H1 (cell line): Measurements from ENCODE around the gene NUDT4B. TPM values are rescaled to one million over a fixed set of nuclear protein-coding genes. Genes with fewer than 3 reads are reported as not detected.
"Not testable (repeated sequence)": the region's sequence is repeated elsewhere in the genome, so short reads cannot be mapped to it uniquely, and the experiment has no call there.

ENCODE experiments used
- CTCF ChIA-PET: fragments of 300-600 bp; sonication (Branson Sonifier 250); formaldehyde crosslinking; loops from one replicate; lab custom pipeline; 2021; ENCODE audit not compliant: partially characterized antibody; lab: Charles Lee
- POLR2A ChIA-PET: fragments of 300-600 bp; sonication (Branson Sonifier 250); formaldehyde crosslinking; loops from one replicate; lab custom pipeline; 2021; ENCODE audit warnings: inconsistent platforms; ENCODE audit not compliant: partially characterized antibody; lab: Charles Lee
- DNase-seq, 2 experiments: peaks; one replicate each; pipeline versions ENCODE4 v3.0.0 to v3.0.0-alpha.2; 2010 to 2022; ENCODE audit warnings: low spot score in 2 of 2, low read depth in 1 of 2, mixed read lengths in 1 of 2
- FAIRE-seq: peaks from 2 replicates; lab custom pipeline; 2011; peaks lifted over from hg19 to GRCh38; lab: Jason Lieb, UNC
- H2AFZ ChIP-seq: 2 replicates; pipeline ENCODE4 v1.8.1; 2012; ENCODE audit warnings: low read length, inconsistent platforms
- H2AK5ac ChIP-seq: 2 replicates; pipeline ENCODE4 v1.6.1; 2013; ENCODE audit warnings: low read depth, low read length
- H2BK120ac ChIP-seq: replicated peaks from 2 replicates; pipeline ENCODE3; 2013; ENCODE audit warnings: low read depth, low read length, inconsistent platforms
- H2BK12ac ChIP-seq: 2 replicates; pipeline ENCODE4 v1.6.1; 2013; ENCODE audit warnings: low read depth, low read length
- H2BK15ac ChIP-seq: 2 replicates; pipeline ENCODE4 v1.6.1; 2013; ENCODE audit warnings: low read length
- H2BK20ac ChIP-seq: 2 replicates; pipeline ENCODE4 v1.6.1; 2013; ENCODE audit warnings: low read length
- H2BK5ac ChIP-seq: 2 replicates; pipeline ENCODE4 v1.6.1; 2013; ENCODE audit warnings: low read depth, low read length
- H3K14ac ChIP-seq: 2 replicates; pipeline ENCODE4 v1.6.1; 2013; ENCODE audit warnings: inconsistent platforms; ENCODE audit not compliant: insufficient read length
- H3K18ac ChIP-seq: 2 replicates; pipeline ENCODE4 v1.6.1; 2013; ENCODE audit warnings: low read length; ENCODE audit errors: extremely low read depth
- H3K23ac ChIP-seq: 2 replicates; pipeline ENCODE4 v1.6.1; 2013; ENCODE audit warnings: inconsistent platforms; ENCODE audit not compliant: insufficient read length
- H3K23me2 ChIP-seq: 2 replicates; pipeline ENCODE4 v1.6.1; 2013; ENCODE audit warnings: low read depth, low read length
- H3K27ac ChIP-seq: 2 replicates; pipeline ENCODE4 v1.6.1; 2011; ENCODE audit warnings: low read depth, low read length, inconsistent platforms
- H3K27me3 ChIP-seq, 4 experiments: replicated peaks in 1 of 4; 1 replicate in 1 of 4; 2 replicates in 3 of 4; pipeline versions ENCODE4 v1.6.1 to v1.8.1; 2011 to 2013; ENCODE audit warnings: low read length in 3 of 4, mild to moderate bottlenecking in 3 of 4, inconsistent platforms in 2 of 4, mixed read lengths in 2 of 4, moderate library complexity in 1 of 4; ENCODE audit not compliant: control insufficient read depth in 3 of 4, insufficient read depth in 3 of 4; ENCODE audit errors: extremely low read depth in 1 of 4
- H3K36me3 ChIP-seq, 4 experiments: 2 replicates each; pipeline versions ENCODE4 v1.6.1 to v1.8.1; 2011 to 2013; ENCODE audit warnings: mild to moderate bottlenecking in 4 of 4, low read length in 3 of 4, moderate library complexity in 2 of 4, control low read depth in 1 of 4, inconsistent platforms in 1 of 4; ENCODE audit not compliant: insufficient read depth in 4 of 4, control insufficient read depth in 2 of 4
- H3K4ac ChIP-seq: replicated peaks from 2 replicates; pipeline ENCODE3; 2013; ENCODE audit warnings: low read length, low read depth, mixed read lengths, inconsistent platforms; ENCODE audit not compliant: insufficient read length
- H3K4me1 ChIP-seq, 4 experiments: replicated peaks in 1 of 4; 1 replicate in 1 of 4; 2 replicates in 3 of 4; pipeline versions ENCODE4 v1.6.1 to v1.8.1; 2011 to 2013; ENCODE audit warnings: low read length in 3 of 4, inconsistent platforms in 2 of 4, mixed read lengths in 1 of 4; ENCODE audit not compliant: insufficient read depth in 4 of 4, control insufficient read depth in 3 of 4
- H3K4me2 ChIP-seq, 2 experiments: 2 replicates each; pipeline versions ENCODE4 v1.6.1 to v1.8.1; 2011 to 2013; ENCODE audit warnings: low read depth in 2 of 2, low read length in 2 of 2, control low read depth in 1 of 2, inconsistent platforms in 1 of 2, mild to moderate bottlenecking in 1 of 2; ENCODE audit not compliant: insufficient read depth in 1 of 2
- H3K4me3 ChIP-seq, 4 experiments: fragments of 200-600, 300-600 bp in 1 of 4; sonication (generic), shearing (Covaris generic), sonication (Bioruptor Twin) in 1 of 4; 2 replicates each; pipeline versions ENCODE4 v1.5.1 to v1.8.1; 2011 to 2016; ENCODE audit warnings: low read length in 4 of 4, low read depth in 3 of 4, control low read depth in 2 of 4, inconsistent platforms in 2 of 4, mild to moderate bottlenecking in 2 of 4, mixed read lengths in 1 of 4, moderate library complexity in 1 of 4; ENCODE audit not compliant: insufficient read depth in 2 of 4; ENCODE audit errors: extremely low read depth in 1 of 4
- H3K56ac ChIP-seq: replicated peaks from 2 replicates; pipeline ENCODE3; 2013; ENCODE audit warnings: low read depth, mild to moderate bottlenecking, mixed read lengths, low read length, inconsistent platforms; ENCODE audit not compliant: insufficient read length
- H3K79me1 ChIP-seq: 2 replicates; pipeline ENCODE4 v1.6.1; 2013; ENCODE audit warnings: low read depth, low read length, control low read depth
- H3K79me2 ChIP-seq, 2 experiments: 2 replicates each; pipeline versions ENCODE4 v1.6.1 to v1.8.1; 2012 to 2013; ENCODE audit warnings: low read length in 2 of 2, mild to moderate bottlenecking in 2 of 2, inconsistent platforms in 1 of 2; ENCODE audit not compliant: insufficient read depth in 2 of 2, control insufficient read depth in 1 of 2
- H3K9ac ChIP-seq, 4 experiments: replicated peaks in 1 of 4; 1 replicate in 1 of 4; 2 replicates in 3 of 4; pipeline versions ENCODE4 v1.6.1 to v1.8.1; 2011 to 2013; ENCODE audit warnings: low read depth in 3 of 4, low read length in 3 of 4, control low read depth in 2 of 4, mild to moderate bottlenecking in 2 of 4, moderate library complexity in 2 of 4, inconsistent platforms in 1 of 4; ENCODE audit errors: extremely low read depth in 1 of 4
- H3K9me3 ChIP-seq, 2 experiments: 2 replicates each; pipeline versions ENCODE4 v1.6.1 to v1.8.1; 2012 to 2013; ENCODE audit warnings: mild to moderate bottlenecking in 2 of 2, moderate library complexity in 2 of 2, control low read depth in 1 of 2, inconsistent platforms in 1 of 2, low read depth in 1 of 2, low read length in 1 of 2, mixed read lengths in 1 of 2; ENCODE audit not compliant: insufficient read depth in 2 of 2
- H4K20me1 ChIP-seq, 2 experiments: replicated peaks in 1 of 2; 2 replicates each; pipeline versions ENCODE3 to v1.8.1; 2011 to 2013; ENCODE audit warnings: inconsistent platforms in 2 of 2, low read length in 2 of 2, mild to moderate bottlenecking in 1 of 2; ENCODE audit not compliant: insufficient read depth in 2 of 2, control insufficient read depth in 1 of 2
- H4K5ac ChIP-seq: 2 replicates; pipeline ENCODE4 v1.6.1; 2013; ENCODE audit warnings: low read length, low read depth, mixed read lengths, inconsistent platforms; ENCODE audit not compliant: insufficient read length
- H4K8ac ChIP-seq: 2 replicates; pipeline ENCODE4 v1.8.0; 2013; ENCODE audit warnings: mild to moderate bottlenecking, moderate library complexity, low read length, inconsistent platforms; ENCODE audit not compliant: insufficient read depth; ENCODE audit errors: extremely low read depth
- H4K91ac ChIP-seq: replicated peaks from 2 replicates; pipeline ENCODE3; 2013; ENCODE audit warnings: low read length, mixed read lengths, inconsistent platforms; ENCODE audit not compliant: insufficient read length
- WGBS, 2 experiments: shearing (Covaris generic) in 1 of 2; methylation state at CpG; one replicate each; pipeline versions ENCODE4 v1.1.6 to v1.1.7; 2013 to 2015; ENCODE audit warnings: low lambda C conversion rate in 2 of 2, mixed read lengths in 2 of 2, inconsistent platforms in 1 of 2, low coverage in 1 of 2, missing lambda C conversion rate in 1 of 2; ENCODE audit not compliant: insufficient replicate concordance in 2 of 2, insufficient coverage in 1 of 2, insufficient read length in 1 of 2; ENCODE audit errors: extremely low coverage in 1 of 2, missing lambda C conversion rate in 1 of 2; 5-methylcytosine and 5-hydroxymethylcytosine counted together
- polyA plus RNA-seq, 7 experiments: library from polyadenylated mRNA; depleted of rRNA in 3 of 7; stranded (reverse) in 5 of 7; unstranded in 2 of 7; fragments of >200 nt in 5 of 7; fragments of 200-250 nt in 2 of 7; gene quantifications; 1 replicate in 5 of 7; 2 replicates in 1 of 7; 4 replicates in 1 of 7; pipeline versions ENCODE4 v1.2.1 to v1.2.3, GENCODE V29; 2011 to 2013; ENCODE audit warnings: missing spikeins in 2 of 7, mixed read lengths in 2 of 7
- total RNA-seq: library from RNA; stranded (reverse); fragmentation: NEBNext Ultra II Directional; extraction: Animal tissue kit (Norgen Biotek cat#: 25700); gene quantifications from 2 replicates; pipeline ENCODE4 v1.2.1, GENCODE V29; 2021

Gene NUDT4B
- total and polyA plus RNA-seq, 2 of the 8 experiments (the other 6 are each of a cell fraction or from before 2014, with no cell fraction given): 11.0 TPM; not detected in 1

GRCh38 chr1:148733585-148734310, 14.8 kb upstream of the NUDT4B start:
- H3K27ac ChIP-seq, H2BK5ac ChIP-seq, H3K4me3 ChIP-seq, DNase-seq, H3K4ac ChIP-seq, H3K36me3 ChIP-seq, H2AK5ac ChIP-seq, H2BK12ac ChIP-seq, H3K18ac ChIP-seq, H4K20me1 ChIP-seq, H2BK120ac ChIP-seq, H3K9ac ChIP-seq, H2BK15ac ChIP-seq, H3K23me2 ChIP-seq, H4K8ac ChIP-seq, H3K79me1 ChIP-seq, H3K14ac ChIP-seq, H2BK20ac ChIP-seq, H3K9me3 ChIP-seq, H4K5ac ChIP-seq, POLR2A ChIA-PET, H3K23ac ChIP-seq, CTCF ChIA-PET, H2AFZ ChIP-seq, H4K91ac ChIP-seq, H3K27me3 ChIP-seq, H3K56ac ChIP-seq, H3K79me2 ChIP-seq, H3K4me1 ChIP-seq, FAIRE-seq, H3K4me2 ChIP-seq: not testable (repeated sequence)
- WGBS, 2 experiments: no CpG with 5 or more reads among the region's 5 CpGs

- H3K56ac ChIP-seq, H3K14ac ChIP-seq, H3K27ac ChIP-seq, H3K9me3 ChIP-seq, H4K5ac ChIP-seq, H2BK20ac ChIP-seq, H2AFZ ChIP-seq, H4K8ac ChIP-seq, H3K9ac ChIP-seq, H4K91ac ChIP-seq, DNase-seq, H3K36me3 ChIP-seq, H3K27me3 ChIP-seq, H3K79me1 ChIP-seq, H3K23me2 ChIP-seq, H2BK5ac ChIP-seq, H2BK120ac ChIP-seq, H2BK12ac ChIP-seq, H3K18ac ChIP-seq, H3K4me1 ChIP-seq, H2BK15ac ChIP-seq, H2AK5ac ChIP-seq, POLR2A ChIA-PET, H3K4me2 ChIP-seq, H4K20me1 ChIP-seq, H3K4ac ChIP-seq, H3K79me2 ChIP-seq, H3K4me3 ChIP-seq, FAIRE-seq, CTCF ChIA-PET, H3K23ac ChIP-seq: not testable (repeated sequence)
- WGBS, 2 experiments: no CpG with 5 or more reads among the region's 3 CpGs
These were observed 14.3 kb upstream of the NUDT4B start for GRCh38 chr1:148734311-148734662.
